HepG2 (cell line): ENCODE results near the gene RASAL3. TPM values are rescaled to one million over a fixed set of nuclear protein-coding genes. Genes with fewer than 3 reads are reported as not detected.

Source experiments
- ATAC-seq: fragments of 200-7000 bp; cut with Tn5 transposase; 3 replicates; pipeline ENCODE4 v1.9.1; 2020; ENCODE audit warnings: mild to moderate bottlenecking, moderate library complexity
- BruUV-seq: library from RNA; stranded (reverse); fragments of 400-500 nt; replicated peaks from 2 replicates; lab custom pipeline; 2021; lab: Mats Ljungman, UMichigan
- CTCF ChIA-PET: fragments of 300-600 bp; formaldehyde crosslinking; extraction: SDS; loops from one replicate; lab custom pipeline; 2021; ENCODE audit warnings: low total read pairs, inconsistent platforms, low intra/inter-chr PET ratio; lab: Yijun Ruan, JAX
- POLR2A ChIA-PET: fragments of 350-600 bp; sonication (Branson Sonifier 250); formaldehyde crosslinking; loops from one replicate; lab custom pipeline; 2020; ENCODE audit warnings: antibody characterized with exemption, inconsistent platforms; lab: Yijun Ruan, JAX
- DNase-seq: peaks from one replicate; pipeline ENCODE4 v3.0.0-alpha.2; 2015; ENCODE audit warnings: low spot score
- FAIRE-seq: peaks from 3 replicates; lab custom pipeline; 2011; peaks lifted over from hg19 to GRCh38; lab: Jason Lieb, UNC
- H2AFZ ChIP-seq: one replicate; pipeline ENCODE4 v1.6.1; 2011; ENCODE audit warnings: low read length, inconsistent platforms
- H3K27ac ChIP-seq: fragments of 300-600 bp; 3 replicates; pipeline ENCODE4 v1.8.0; 2011; ENCODE audit warnings: mixed run types, mild to moderate bottlenecking, mixed read lengths, low read length, inconsistent platforms; ENCODE audit not compliant: insufficient read depth; ENCODE audit errors: extremely low read length
- H3K27me3 ChIP-seq, 2 experiments: fragments of 200-600 bp in 1 of 2; 2 replicates in 1 of 2; 3 replicates in 1 of 2; pipeline versions ENCODE4 v1.6.0 to v1.8.0; 2011; ENCODE audit warnings: low read length in 2 of 2, mild to moderate bottlenecking in 2 of 2, moderate library complexity in 2 of 2, inconsistent platforms in 1 of 2; ENCODE audit not compliant: insufficient read depth in 2 of 2, control insufficient read depth in 1 of 2
- H3K36me3 ChIP-seq, 2 experiments: fragments of 200-600 bp in 1 of 2; replicated peaks in 1 of 2; 2 replicates in 1 of 2; 3 replicates in 1 of 2; pipeline versions ENCODE4 v1.5.1 to v1.8.0; 2011; ENCODE audit warnings: low read length in 2 of 2, inconsistent platforms in 1 of 2; ENCODE audit not compliant: insufficient read depth in 2 of 2, control insufficient read depth in 1 of 2
- H3K4me1 ChIP-seq: 2 replicates; pipeline ENCODE4 v1.5.1; 2012; ENCODE audit warnings: low read length, inconsistent platforms; ENCODE audit not compliant: insufficient read depth
- H3K4me2 ChIP-seq: 2 replicates; pipeline ENCODE4 v1.6.0; 2011; ENCODE audit warnings: low read depth, low read length, inconsistent platforms
- H3K4me3 ChIP-seq, 3 experiments: fragments of 200-600 bp in 1 of 3; sonication (generic), shearing (Covaris generic) in 1 of 3; replicated peaks in 1 of 3; 2 replicates each; pipeline ENCODE4 v1.5.1; 2011 to 2016; ENCODE audit warnings: low read length in 3 of 3, inconsistent platforms in 2 of 3, low read depth in 2 of 3, mild to moderate bottlenecking in 2 of 3, control low read depth in 1 of 3, mixed read lengths in 1 of 3; ENCODE audit not compliant: insufficient read depth in 1 of 3
- H3K79me2 ChIP-seq: one replicate; pipeline ENCODE4 v1.6.1; 2011; ENCODE audit warnings: low read length, inconsistent platforms; ENCODE audit not compliant: insufficient read depth
- H3K9ac ChIP-seq: 2 replicates; pipeline ENCODE4 v1.6.0; 2011; ENCODE audit warnings: mild to moderate bottlenecking, low read depth, low read length, inconsistent platforms; ENCODE audit not compliant: insufficient read depth
- H3K9me3 ChIP-seq: 2 replicates; pipeline ENCODE4 v1.5.1; 2012; ENCODE audit warnings: mild to moderate bottlenecking, low read length
- H4K20me1 ChIP-seq: 2 replicates; pipeline ENCODE4 v1.6.0; 2011; ENCODE audit warnings: inconsistent platforms, mild to moderate bottlenecking, low read length, moderate library complexity; ENCODE audit not compliant: insufficient read depth
- BRCA1 ChIP-seq: sonication (generic); formaldehyde crosslinking; IDR thresholded peaks from 2 replicates; pipeline ENCODE4 v1.4.0; 2020; ENCODE audit warnings: missing genetic modification reagents
- CREBL2 ChIP-seq: sonication (generic); formaldehyde crosslinking; IDR thresholded peaks from 2 replicates; pipeline ENCODE4 v1.8.1; 2023; ENCODE audit warnings: missing genetic modification reagents, mild to moderate bottlenecking, borderline replicate concordance
- HMG20A ChIP-seq: IDR thresholded peaks from 2 replicates; pipeline ENCODE4 v1.6.1; 2016; ENCODE audit warnings: borderline replicate concordance
- HOMEZ ChIP-seq: IDR thresholded peaks from 2 replicates; pipeline ENCODE4 v1.6.1; 2016; ENCODE audit warnings: low read depth
- KLF16 ChIP-seq, 2 experiments: sonication (generic) in 1 of 2; formaldehyde crosslinking in 1 of 2; IDR thresholded peaks; 2 replicates each; pipeline versions ENCODE4 v1.6.1 to v1.8.0; 2016 to 2023; ENCODE audit warnings: missing genetic modification reagents in 2 of 2, missing compliant biosample characterization in 1 of 2
- KMT2B ChIP-seq: IDR thresholded peaks from 2 replicates; pipeline ENCODE4 v1.6.1; 2016; ENCODE audit warnings: missing genetic modification reagents, missing compliant biosample characterization
- NFE2L2 ChIP-seq: fragments of 150-350 bp; IDR thresholded peaks from 2 replicates; pipeline ENCODE4 v1.6.1; 2014; ENCODE audit warnings: low read length
- NFIB ChIP-seq: sonication (generic); formaldehyde crosslinking; IDR thresholded peaks from 2 replicates; pipeline ENCODE4 v1.9.0; 2021; ENCODE audit warnings: missing genetic modification reagents, mild to moderate bottlenecking, borderline replicate concordance
- SAFB2 ChIP-seq: sonication (generic); formaldehyde crosslinking; IDR thresholded peaks from 2 replicates; pipeline ENCODE4 v1.5.1; 2020; ENCODE audit warnings: missing genetic modification reagents, low read depth, mild to moderate bottlenecking, borderline replicate concordance
- SALL2 ChIP-seq: sonication (generic); formaldehyde crosslinking; IDR thresholded peaks from 2 replicates; pipeline ENCODE4 v1.8.1; 2023; ENCODE audit warnings: mild to moderate bottlenecking, missing genetic modification reagents, inconsistent platforms
- XRCC5 ChIP-seq: fragments of 200-400 bp; formaldehyde crosslinking; optimal IDR thresholded peaks from 2 replicates; pipeline ENCODE3; 2017; ENCODE audit warnings: mild to moderate bottlenecking, low read length
- ZNF331 ChIP-seq: sonication (generic); formaldehyde crosslinking; IDR thresholded peaks from 2 replicates; pipeline ENCODE4 v1.4.0; 2020; ENCODE audit warnings: missing genetic modification reagents
- ZNF337 ChIP-seq: sonication (generic); formaldehyde crosslinking; IDR thresholded peaks from 2 replicates; pipeline ENCODE4 v1.5.1; 2020; ENCODE audit warnings: missing genetic modification reagents, low read depth, mild to moderate bottlenecking, borderline replicate concordance
- ZNF577 ChIP-seq: sonication (generic); formaldehyde crosslinking; IDR thresholded peaks from 2 replicates; pipeline ENCODE4 v1.4.0; 2020; ENCODE audit warnings: mild to moderate bottlenecking, low read depth, missing genetic modification reagents, borderline replicate concordance
- ZNF792 ChIP-seq: IDR thresholded peaks from 2 replicates; pipeline ENCODE4 v1.6.1; 2016
- WGBS: methylation state at CpG from one replicate; pipeline ENCODE4 v1.1.6; 2017; ENCODE audit warnings: low lambda C conversion rate; 5-methylcytosine and 5-hydroxymethylcytosine counted together
- in situ Hi-C: cut with HindIII; loops from 2 replicates; pipeline ENCODE4 v1.10.0; 2017; ENCODE audit warnings: low pct_unique_long_range_greater_than_20kb; ENCODE audit not compliant: extremely low pct_ligation_motif_present
- intact Hi-C: fragments of 100-400 bp; cut with micrococcal nuclease; formaldehyde crosslinking; loops from one replicate; pipeline ENCODE4 v1.10.0; 2022; ENCODE audit not compliant: unreplicated experiment
- polyA plus RNA-seq, 8 experiments: library from polyadenylated mRNA; depleted of rRNA in 3 of 8; stranded (reverse) in 7 of 8; unstranded in 1 of 8; fragments of >200 nt; fragmentation: Illumina TruSeq in 4 of 8; extraction: Trizol in 4 of 8; gene quantifications; 2 replicates each; pipeline versions ENCODE4 v1.2.1 to v1.2.3, GENCODE V29; 2011 to 2016; ENCODE audit warnings: low read depth in 4 of 8, missing spikeins in 1 of 8, mixed read lengths in 1 of 8; ENCODE audit not compliant: insufficient read depth in 1 of 8
- total RNA-seq, 5 experiments: library from RNA; depleted of rRNA; stranded (reverse); fragments of >200 nt; fragmentation: Illumina TruSeq; extraction: Trizol; gene quantifications; 2 replicates each; pipeline ENCODE4 v1.2.3, GENCODE V29; 2016; ENCODE audit warnings: low read depth in 1 of 5
- TF ChIP-seq, protein P1 (sequence below): sonication (generic); formaldehyde crosslinking; IDR thresholded peaks from 2 replicates; pipeline ENCODE4 v1.4.0; 2020; ENCODE audit warnings: missing genetic modification reagents

RASAL3 gene
- total and polyA plus RNA-seq, 2 of the 13 experiments (the other 11 are each of a cell fraction or from before 2014, with no cell fraction given), result not detected

DNA sequence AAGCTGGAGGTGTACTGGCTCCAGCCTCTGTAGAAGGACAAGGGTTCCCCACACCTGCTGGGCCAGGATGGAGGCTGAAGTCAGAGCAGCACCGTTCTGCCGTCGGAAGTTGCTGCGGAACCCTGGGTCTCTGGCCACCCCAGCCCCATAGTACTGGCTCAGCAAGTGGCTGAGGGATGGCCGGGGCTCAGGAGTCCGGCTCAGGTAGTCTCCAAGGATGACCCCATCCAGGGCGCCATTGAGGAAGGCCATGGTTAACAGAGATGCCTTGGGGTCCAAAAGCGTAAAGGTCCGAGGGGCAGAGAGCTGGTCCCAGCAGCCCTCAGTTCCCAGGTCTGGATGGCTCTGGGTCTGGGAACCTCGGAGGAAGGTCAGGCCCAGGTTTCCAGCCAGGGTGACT lies 11.3 kb upstream of the RASAL3 start:
- no TSS peak for BruUV-seq
- Histone ChIP-seq H3K4me1 (peaks cover 34% of the 10 kb centered on the region), H3K79me2 (no peaks in the 10 kb centered on the region), H3K4me2 (no peak overlapping the region), H3K36me3 (no peaks in the 10 kb centered on the region), H3K4me3 (no peak overlapping the region), H3K9me3 (no peaks in the 10 kb centered on the region), H3K27ac (no peak overlapping the region), H3K27me3 (no peaks in the 10 kb centered on the region), H2AFZ (no peak overlapping the region), H3K9ac (no peak overlapping the region), H4K20me1 (no peaks in the 10 kb centered on the region)
- ATAC-seq (no peak), DNase-seq (no peak), FAIRE-seq (no peak)
- TF ChIP-seq, protein P1, sequence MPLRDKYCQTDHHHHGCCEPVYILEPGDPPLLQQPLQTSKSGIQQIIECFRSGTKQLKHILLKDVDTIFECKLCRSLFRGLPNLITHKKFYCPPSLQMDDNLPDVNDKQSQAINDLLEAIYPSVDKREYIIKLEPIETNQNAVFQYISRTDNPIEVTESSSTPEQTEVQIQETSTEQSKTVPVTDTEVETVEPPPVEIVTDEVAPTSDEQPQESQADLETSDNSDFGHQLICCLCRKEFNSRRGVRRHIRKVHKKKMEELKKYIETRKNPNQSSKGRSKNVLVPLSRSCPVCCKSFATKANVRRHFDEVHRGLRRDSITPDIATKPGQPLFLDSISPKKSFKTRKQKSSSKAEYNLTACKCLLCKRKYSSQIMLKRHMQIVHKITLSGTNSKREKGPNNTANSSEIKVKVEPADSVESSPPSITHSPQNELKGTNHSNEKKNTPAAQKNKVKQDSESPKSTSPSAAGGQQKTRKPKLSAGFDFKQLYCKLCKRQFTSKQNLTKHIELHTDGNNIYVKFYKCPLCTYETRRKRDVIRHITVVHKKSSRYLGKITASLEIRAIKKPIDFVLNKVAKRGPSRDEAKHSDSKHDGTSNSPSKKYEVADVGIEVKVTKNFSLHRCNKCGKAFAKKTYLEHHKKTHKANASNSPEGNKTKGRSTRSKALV, result no peak
- no peak for TF ChIP-seq ZNF792 (CRISPR knock-in tag)
- in situ Hi-C loops, result no loop called here
- WGBS, result 87% methylated on average over 6 of the region's 10 CpGs
- CTCF ChIA-PET, result no interaction called here
- POLR2A ChIA-PET, result no interaction called here
- intact Hi-C loops, result loop anchor here (5.0 kb wide), 1 partner anchor 82 kb away; no protein-coding TSS in a partner anchor

GRCh38 chr19:15475169-15475568 lies 10.8 kb upstream of the RASAL3 start:
- CTCF ChIA-PET, result no interaction called here
- no TSS peak for BruUV-seq
- H3K27me3 ChIP-seq, result no peaks in the 10 kb centered on the region
- no peak for DNase-seq
- no peak for FAIRE-seq
- ATAC-seq, result no peak
- H3K9me3 ChIP-seq, result no peaks in the 10 kb centered on the region
- H3K4me1 ChIP-seq, result peaks cover 31% of the 10 kb centered on the region
- intact Hi-C loops, result loop anchor here (5.0 kb wide), 1 partner anchor 82 kb away; no protein-coding TSS in a partner anchor
- H3K36me3 ChIP-seq, result no peaks in the 10 kb centered on the region
- H3K79me2 ChIP-seq, result no peaks in the 10 kb centered on the region
- WGBS, result 41% methylated on average over 4 of the region's 4 CpGs
- H2AFZ ChIP-seq, result no peak overlapping the region
- no peak overlapping the region for H3K27ac ChIP-seq
- POLR2A ChIA-PET, result no interaction called here
- in situ Hi-C loops, result no loop called here
- H3K4me3 ChIP-seq, result no peak overlapping the region
- H4K20me1 ChIP-seq, result no peaks in the 10 kb centered on the region
- no peak overlapping the region for H3K4me2 ChIP-seq
- no peak overlapping the region for H3K9ac ChIP-seq
- TF ChIP-seq SAFB2, result no peak
- no peak for TF ChIP-seq HOMEZ (CRISPR knock-in tag)
- no peak for TF ChIP-seq BRCA1 (CRISPR knock-in tag)
- no peak for TF ChIP-seq KMT2B (CRISPR knock-in tag)
- TF ChIP-seq SALL2 (CRISPR knock-in tag), result no peak
- TF ChIP-seq ZNF337 (CRISPR knock-in tag), result no peak
- TF ChIP-seq ZNF577 (CRISPR knock-in tag), result no peak
- no peak for TF ChIP-seq NFIB (CRISPR knock-in tag)
- TF ChIP-seq CREBL2 (CRISPR knock-in tag), result no peak
- TF ChIP-seq KLF16 (CRISPR knock-in tag; IDR thresholded peaks at IDR 0.05), result no peak
- TF ChIP-seq ZNF331 (CRISPR knock-in tag), result no peak
- TF ChIP-seq HMG20A (CRISPR knock-in tag), result no peak
- no peak for TF ChIP-seq NFE2L2
- TF ChIP-seq XRCC5, result no peak
